Vagina (tissue), 2 donors: Measurements from ENCODE around the gene SC5D. TPM values are rescaled to one million over a fixed set of nuclear protein-coding genes. Genes with fewer than 3 reads are reported as not detected.

Source experiments
- DNase-seq, 2 donors: peaks; one replicate each; pipeline ENCODE4 v3.0.0-alpha.2; 2017; ENCODE audit errors: extremely low spot score in 2 of 2
- H3K27ac ChIP-seq: fragments of 200-600 bp; sonication (generic); one replicate; pipeline ENCODE4 v1.5.1; 2019
- H3K27me3 ChIP-seq: fragments of 200-600 bp; sonication (generic); one replicate; pipeline ENCODE4 v1.5.1; 2019
- H3K36me3 ChIP-seq, 2 donors: fragments of 200-600 bp; sonication (generic); one replicate each; pipeline ENCODE4 v1.5.1; 2017 to 2019
- H3K4me1 ChIP-seq: fragments of 200-600 bp; sonication (generic); one replicate; pipeline ENCODE4 v1.5.1; 2019
- H3K4me3 ChIP-seq, 2 donors: fragments of 200-600 bp; sonication (generic); 1 replicate in 1 of 2; 2 replicates in 1 of 2; pipeline ENCODE4 v1.5.1; 2016 to 2019
- H3K9me3 ChIP-seq: fragments of 200-600 bp; sonication (generic); one replicate; pipeline ENCODE4 v1.5.1; 2019
- POLR2A ChIP-seq, 2 donors: fragments of 450-650 bp; IDR thresholded peaks; one replicate each; pipeline ENCODE4 v1.6.1; 2017; ENCODE audit warnings: antibody characterized with exemption in 2 of 2, mild to moderate bottlenecking in 2 of 2, moderate library complexity in 2 of 2
- POLR2AphosphoS5 ChIP-seq, 2 donors: sonication (generic); formaldehyde crosslinking; IDR thresholded peaks; one replicate each; pipeline ENCODE4 v1.9.0; 2017; ENCODE audit warnings: antibody characterized with exemption in 2 of 2, mild to moderate bottlenecking in 2 of 2, low read depth in 1 of 2; ENCODE audit not compliant: insufficient read depth in 1 of 2
- intact Hi-C: fragments of 100-400 bp; cut with DNase I; formaldehyde crosslinking; loops from one replicate; pipeline ENCODE4 v1.15.1; 2023
- total RNA-seq: library from RNA; depleted of rRNA; stranded (reverse); fragments of >200 nt; gene quantifications from one replicate; pipeline ENCODE4 v1.2.3, GENCODE V29; 2016
- TF ChIP-seq, protein P1 (sequence below), 3 experiments: fragments of 450-650 bp in 2 of 3; fragments of 200-600 bp in 1 of 3; sonication (generic) in 1 of 3; IDR thresholded peaks; one replicate each; pipeline ENCODE4 v1.5.1; 2017 to 2019; ENCODE audit warnings: antibody characterized with exemption in 3 of 3, mild to moderate bottlenecking in 2 of 3, moderate library complexity in 2 of 3

The SC5D gene
- total RNA-seq, 1 donor from 2014 or later, result 86.7 TPM

GRCh38 chr11:121344824-121345223 lies 52.3 kb downstream of the SC5D start:
- no peak overlapping the region for H3K27ac ChIP-seq
- intact Hi-C loops, result no loop called here
- no peaks in the 10 kb centered on the region for H3K9me3 ChIP-seq
- H3K4me3 ChIP-seq, result no peak overlapping the region
- TF ChIP-seq, protein P1, sequence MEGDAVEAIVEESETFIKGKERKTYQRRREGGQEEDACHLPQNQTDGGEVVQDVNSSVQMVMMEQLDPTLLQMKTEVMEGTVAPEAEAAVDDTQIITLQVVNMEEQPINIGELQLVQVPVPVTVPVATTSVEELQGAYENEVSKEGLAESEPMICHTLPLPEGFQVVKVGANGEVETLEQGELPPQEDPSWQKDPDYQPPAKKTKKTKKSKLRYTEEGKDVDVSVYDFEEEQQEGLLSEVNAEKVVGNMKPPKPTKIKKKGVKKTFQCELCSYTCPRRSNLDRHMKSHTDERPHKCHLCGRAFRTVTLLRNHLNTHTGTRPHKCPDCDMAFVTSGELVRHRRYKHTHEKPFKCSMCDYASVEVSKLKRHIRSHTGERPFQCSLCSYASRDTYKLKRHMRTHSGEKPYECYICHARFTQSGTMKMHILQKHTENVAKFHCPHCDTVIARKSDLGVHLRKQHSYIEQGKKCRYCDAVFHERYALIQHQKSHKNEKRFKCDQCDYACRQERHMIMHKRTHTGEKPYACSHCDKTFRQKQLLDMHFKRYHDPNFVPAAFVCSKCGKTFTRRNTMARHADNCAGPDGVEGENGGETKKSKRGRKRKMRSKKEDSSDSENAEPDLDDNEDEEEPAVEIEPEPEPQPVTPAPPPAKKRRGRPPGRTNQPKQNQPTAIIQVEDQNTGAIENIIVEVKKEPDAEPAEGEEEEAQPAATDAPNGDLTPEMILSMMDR (IDR thresholded peaks at IDR 0.05), result no peak
- H3K27me3 ChIP-seq, result no peaks in the 10 kb centered on the region
- H3K4me1 ChIP-seq, result no peaks in the 10 kb centered on the region
- H3K36me3 ChIP-seq, result no peaks in the 10 kb centered on the region
- no peak for DNase-seq

DNA sequence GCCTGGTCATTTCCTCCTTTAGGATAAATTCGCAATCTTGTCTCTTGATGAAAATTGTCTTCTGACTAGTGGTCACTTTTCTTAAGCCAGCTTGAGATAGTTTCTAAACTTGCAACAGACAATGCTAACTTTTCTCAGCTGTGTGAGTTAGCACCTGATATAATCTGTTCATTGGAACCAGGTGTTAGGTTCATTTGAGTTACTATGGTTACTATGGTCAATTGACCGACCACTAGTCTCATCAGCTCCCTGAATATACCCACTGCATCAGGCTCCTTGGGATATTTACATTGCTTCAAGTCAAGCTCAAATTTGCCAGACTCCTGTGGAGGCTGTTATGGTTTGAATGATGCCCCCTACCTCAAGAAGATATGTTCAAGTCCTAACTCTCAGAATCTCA lies 54.5 kb downstream of the SC5D start:
- TF ChIP-seq POLR2A (IDR thresholded peaks at IDR 0.05), result no peak
- TF ChIP-seq, protein P1 (IDR thresholded peaks at IDR 0.05), result no peak
- TF ChIP-seq POLR2AphosphoS5 (IDR thresholded peaks at IDR 0.05; ENCODE audit: insufficient read depth in 1 of 2, low read depth in 1 of 2), result no peak
- intact Hi-C loops, result no loop called here
- DNase-seq, result no peak

GRCh38 chr11:121347813-121348212 lies 55.2 kb downstream of the SC5D start:
- intact Hi-C loops, result no loop called here
- Histone ChIP-seq H3K4me1 (peaks cover 11% of the 10 kb centered on the region), H3K27ac (no peak overlapping the region), H3K27me3 (no peaks in the 10 kb centered on the region), H3K4me3 (no peak overlapping the region), H3K36me3 (no peaks in the 10 kb centered on the region), H3K9me3 (no peaks in the 10 kb centered on the region)
- no peak for TF ChIP-seq POLR2A (IDR thresholded peaks at IDR 0.05)
- TF ChIP-seq POLR2AphosphoS5 (IDR thresholded peaks at IDR 0.05; ENCODE audit: insufficient read depth in 1 of 2, low read depth in 1 of 2), result no peak
- TF ChIP-seq, protein P1 (IDR thresholded peaks at IDR 0.05), result no peak
- no peak for DNase-seq

More for the DNA sequence above, 54.5 kb downstream of the SC5D start:
- Histone ChIP-seq H3K36me3 (no peaks in the 10 kb centered on the region), H3K27me3 (no peaks in the 10 kb centered on the region), H3K9me3 (no peaks in the 10 kb centered on the region), H3K4me3 (no peak overlapping the region), H3K27ac (no peak overlapping the region), H3K4me1 (peaks cover 11% of the 10 kb centered on the region)

GRCh38 chr11:121348220-121348875 lies 55.8 kb downstream of the SC5D start:
- no peak for DNase-seq
- Histone ChIP-seq H3K9me3 (no peaks in the 10 kb centered on the region), H3K27me3 (no peaks in the 10 kb centered on the region), H3K36me3 (no peaks in the 10 kb centered on the region), H3K4me3 (no peak overlapping the region), H3K27ac (no peak overlapping the region), H3K4me1 (peaks cover 11% of the 10 kb centered on the region)
- intact Hi-C loops, result no loop called here
- no peak for TF ChIP-seq POLR2AphosphoS5 (IDR thresholded peaks at IDR 0.05; ENCODE audit: insufficient read depth in 1 of 2, low read depth in 1 of 2)
- TF ChIP-seq, protein P1 (IDR thresholded peaks at IDR 0.05), result no peak
- no peak for TF ChIP-seq POLR2A (IDR thresholded peaks at IDR 0.05)

DNA sequence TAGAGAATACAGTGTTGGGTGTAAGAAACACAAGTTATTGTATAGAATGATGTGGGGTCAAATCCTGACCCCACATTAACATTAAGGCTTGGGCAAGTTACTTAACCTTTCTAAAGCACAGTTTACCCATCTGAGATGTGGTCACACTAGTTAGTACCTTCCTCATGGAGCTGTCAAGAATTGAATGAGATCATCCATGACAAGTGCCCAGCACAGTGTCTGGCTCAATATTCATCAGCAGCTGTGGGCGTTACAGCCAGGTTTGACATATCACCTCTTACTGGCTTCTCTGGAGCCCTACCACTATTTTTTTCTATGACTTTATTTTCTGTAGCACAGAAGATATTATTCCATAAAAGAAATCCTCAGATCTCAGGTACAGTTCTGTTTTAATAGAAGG lies 57.2 kb downstream of the SC5D start:
- Histone ChIP-seq H3K9me3 (no peaks in the 10 kb centered on the region), H3K4me3 (no peak overlapping the region), H3K27ac (no peak overlapping the region), H3K27me3 (no peaks in the 10 kb centered on the region), H3K4me1 (peaks cover 11% of the 10 kb centered on the region), H3K36me3 (no peaks in the 10 kb centered on the region)
- intact Hi-C loops, result no loop called here
- no peak for TF ChIP-seq POLR2A (IDR thresholded peaks at IDR 0.05)
- DNase-seq, result no peak
